NCI-H2029 (cell line): ENCODE results near the gene PCDH8.
A peak's percentile ranks its signal among the peaks of the same experiment; 100 is the strongest.
"Not testable (repeated sequence)": the region's sequence is repeated elsewhere in the genome, so short reads cannot be mapped to it uniquely, and the experiment has no call there.

Experiments used
- DNase-seq: peaks from one replicate; lab custom pipeline; 2025; lab: John Stamatoyannopoulos, UW

PCDH8 gene

DNA sequence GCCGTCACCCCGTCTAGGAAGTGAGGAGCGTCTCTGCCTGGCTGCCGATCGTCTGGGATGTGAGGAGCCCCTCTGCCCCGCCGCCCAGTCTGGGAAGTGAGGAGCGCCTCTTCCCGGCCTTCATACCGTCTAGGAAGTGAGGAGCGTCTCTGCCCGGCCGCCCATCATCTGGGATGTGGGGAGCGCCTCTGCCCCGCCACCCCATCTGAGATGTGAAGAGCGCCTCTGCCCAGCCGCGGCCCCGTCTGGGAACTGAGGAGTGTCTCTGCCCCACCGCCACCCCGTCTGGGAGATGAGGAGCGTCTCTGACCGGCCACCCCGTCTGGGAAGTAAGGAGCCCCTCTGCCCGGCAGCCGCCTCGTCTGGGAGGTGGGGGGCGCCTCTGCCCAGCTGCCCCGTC is 30.6 kb downstream of the PCDH8 start:
- not testable (repeated sequence) for DNase-seq

DNA sequence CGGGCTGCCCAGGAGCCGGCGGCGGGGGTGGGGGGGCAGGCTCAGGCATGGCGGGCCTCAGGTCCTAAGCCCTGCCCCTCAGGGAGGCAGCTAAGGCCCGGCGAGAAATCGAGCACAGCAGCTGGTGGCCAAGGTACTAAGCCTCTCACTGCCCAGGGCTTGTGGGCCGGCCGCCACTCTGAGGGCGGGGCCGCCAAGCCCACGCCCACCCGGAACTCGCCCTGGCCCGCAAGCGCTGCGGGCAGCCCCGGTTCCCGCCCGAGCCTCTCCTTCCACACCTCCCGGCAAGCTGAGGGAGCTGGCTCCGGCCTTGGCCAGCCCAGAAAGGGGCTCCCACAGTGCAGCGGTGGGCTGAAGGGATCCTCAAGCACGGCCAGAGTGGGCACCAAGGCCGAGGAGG is 33.1 kb downstream of the PCDH8 start:
- DNase-seq = no peak

DNA sequence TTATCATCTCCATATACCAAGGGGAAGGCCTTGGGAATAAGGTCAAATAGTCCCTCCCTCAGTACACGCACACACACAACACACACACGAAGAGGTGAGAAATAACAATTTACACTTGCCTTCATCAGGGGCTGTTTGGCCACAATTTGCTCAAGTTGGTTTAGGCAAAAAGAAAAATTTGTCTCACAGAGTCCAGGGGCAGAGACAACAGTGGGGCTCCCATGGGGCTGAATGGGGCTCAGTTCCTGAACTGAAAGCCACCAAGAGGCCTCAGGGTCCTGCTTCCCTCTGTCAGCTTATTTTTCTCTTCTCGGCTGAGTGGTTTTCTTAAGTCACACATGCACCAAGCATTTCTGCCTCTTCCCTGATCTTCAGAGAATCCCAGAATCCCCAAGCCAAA is 35.5 kb downstream of the PCDH8 start:
- DNase-seq = no peak

DNA sequence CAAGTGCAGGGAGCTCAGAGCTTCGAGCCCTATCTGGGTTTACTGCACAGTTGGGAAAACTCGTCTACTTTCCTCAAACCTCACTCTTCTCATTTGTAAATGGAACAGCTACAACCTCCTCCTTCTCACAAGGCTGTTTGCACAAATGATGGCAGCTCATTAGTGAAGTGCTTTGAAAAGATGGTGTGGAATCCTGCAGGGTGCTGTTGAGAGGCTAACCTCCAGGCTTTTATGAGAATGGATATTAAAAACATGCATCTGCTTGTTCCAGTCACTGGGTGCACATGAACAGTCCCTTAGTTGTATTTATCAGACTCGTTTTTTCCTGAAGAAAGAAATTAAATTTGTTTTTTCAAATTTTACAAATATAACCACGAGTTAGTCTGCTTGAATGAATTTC is 36.6 kb downstream of the PCDH8 start:
- no peak for DNase-seq

DNA sequence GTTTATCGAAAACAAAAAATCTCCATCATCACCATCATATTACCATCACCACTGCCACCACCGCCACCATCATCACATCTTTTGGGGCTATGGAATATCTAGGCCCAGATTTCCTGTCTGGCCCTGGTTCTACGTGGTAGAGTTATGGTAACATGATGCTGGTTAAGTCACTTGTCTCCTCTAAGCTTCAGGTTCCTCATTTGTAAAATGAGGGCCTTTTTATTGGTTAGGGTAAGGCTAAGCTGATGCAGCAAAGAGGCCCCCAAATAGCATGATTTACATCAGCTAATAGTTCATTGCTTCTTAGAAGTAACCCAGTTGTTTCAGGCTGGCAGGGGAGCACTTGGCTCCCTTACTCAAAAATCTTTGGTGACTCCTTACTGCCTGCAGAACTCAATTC is 37.9 kb downstream of the PCDH8 start:
- DNase-seq = no peak

DNA sequence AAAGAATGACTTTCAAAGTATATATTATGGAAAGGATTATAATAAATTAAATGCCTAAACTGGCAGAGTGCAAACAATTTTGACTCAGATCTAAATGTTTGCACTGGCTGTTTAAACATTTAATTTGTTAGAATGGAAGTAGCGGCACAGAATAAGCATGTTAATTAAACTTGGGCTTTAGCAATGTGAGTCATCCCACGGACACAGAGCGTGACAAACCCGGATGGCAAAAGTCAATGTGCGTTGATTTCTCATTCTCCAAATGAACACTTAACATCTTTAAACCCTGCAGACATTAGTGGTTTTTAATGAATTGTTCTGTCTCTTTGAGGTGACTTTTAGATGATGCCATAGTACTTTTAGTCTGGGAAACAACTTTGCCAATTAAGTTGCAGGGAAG is 38.4 kb downstream of the PCDH8 start:
- DNase-seq = no peak

DNA sequence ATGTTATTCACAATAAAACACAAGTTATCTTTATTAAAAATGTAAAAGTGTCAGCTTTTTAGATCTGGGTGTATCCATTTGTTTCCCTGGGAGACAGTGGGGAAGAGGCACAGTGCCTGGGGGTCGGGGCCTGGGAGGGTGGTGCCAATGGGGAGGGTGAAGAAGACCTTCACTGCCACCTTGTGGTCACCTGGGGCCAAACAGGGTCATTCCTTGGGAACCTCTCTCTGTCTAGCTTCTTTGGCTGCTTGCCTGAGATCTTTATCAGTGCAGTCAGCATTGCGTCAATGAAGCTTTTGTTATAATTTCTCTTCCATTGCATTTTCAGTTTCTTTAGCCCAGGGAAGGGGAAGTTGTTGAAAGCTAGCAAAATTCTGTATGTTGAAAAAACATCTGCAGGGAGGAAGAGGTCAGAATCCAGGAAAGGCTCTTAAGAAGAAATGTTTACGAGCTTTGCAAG is 39.1 kb downstream of the PCDH8 start:
- peak; percentile 63 for DNase-seq

DNA sequence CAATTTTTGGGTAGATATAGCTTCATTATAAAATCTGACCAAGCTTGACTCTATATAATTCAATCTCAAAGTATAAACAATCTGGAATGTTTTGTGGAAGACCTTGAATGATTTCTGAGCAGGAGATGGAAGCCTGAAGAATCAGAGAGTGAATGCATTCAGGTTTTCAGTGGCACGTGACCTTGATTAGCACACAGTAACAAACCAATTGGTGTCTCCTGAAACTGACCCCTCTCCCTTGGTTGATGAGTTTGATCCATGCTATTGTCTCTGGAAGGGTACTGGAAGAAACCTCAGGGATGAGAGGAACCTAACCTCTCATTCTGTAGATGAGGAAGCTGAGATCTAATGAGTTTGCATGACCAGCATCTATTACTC is 39.6 kb downstream of the PCDH8 start:
- no peak for DNase-seq

DNA sequence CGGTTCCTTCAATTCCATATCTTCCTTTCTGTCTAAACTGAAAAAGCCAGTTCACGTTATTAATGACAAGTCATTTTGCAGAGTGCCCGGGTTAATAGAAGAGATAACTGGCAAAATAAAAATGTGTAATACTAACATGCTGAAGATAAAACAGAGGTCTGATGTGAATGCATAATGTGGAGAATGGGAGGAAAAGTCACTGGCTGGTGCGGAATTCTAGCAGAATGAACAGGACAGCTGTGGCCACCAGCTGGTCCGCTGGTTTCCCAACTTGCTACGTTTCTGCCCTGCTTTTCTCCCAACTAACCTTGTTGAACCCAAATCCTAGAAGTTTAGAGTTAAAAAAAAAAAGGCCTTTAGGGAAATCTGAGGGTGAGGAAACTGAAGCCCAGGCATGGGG is 42.4 kb downstream of the PCDH8 start:
- no peak for DNase-seq

DNA sequence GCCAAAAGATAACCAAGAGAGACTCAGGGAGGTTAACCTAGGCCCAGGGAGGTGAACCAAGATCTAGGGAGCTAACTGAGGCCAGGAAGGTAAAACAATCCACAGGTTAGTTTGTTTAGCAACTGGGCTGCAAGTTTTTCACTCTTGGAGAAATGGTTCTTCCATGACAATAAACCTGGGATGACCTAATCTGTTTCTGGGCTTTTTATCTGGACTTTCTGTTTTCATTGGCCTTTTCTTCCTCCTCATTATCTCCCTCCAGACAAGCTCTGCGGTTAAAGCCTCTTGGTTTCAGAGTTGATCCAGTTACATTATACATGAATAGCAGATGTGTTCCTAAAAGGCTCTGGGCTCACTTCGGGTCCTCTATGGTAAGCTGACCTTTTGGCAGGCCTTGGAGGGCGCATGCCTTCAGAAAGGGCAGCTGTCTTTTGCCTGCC is 44.2 kb downstream of the PCDH8 start:
- no peak for DNase-seq

DNA sequence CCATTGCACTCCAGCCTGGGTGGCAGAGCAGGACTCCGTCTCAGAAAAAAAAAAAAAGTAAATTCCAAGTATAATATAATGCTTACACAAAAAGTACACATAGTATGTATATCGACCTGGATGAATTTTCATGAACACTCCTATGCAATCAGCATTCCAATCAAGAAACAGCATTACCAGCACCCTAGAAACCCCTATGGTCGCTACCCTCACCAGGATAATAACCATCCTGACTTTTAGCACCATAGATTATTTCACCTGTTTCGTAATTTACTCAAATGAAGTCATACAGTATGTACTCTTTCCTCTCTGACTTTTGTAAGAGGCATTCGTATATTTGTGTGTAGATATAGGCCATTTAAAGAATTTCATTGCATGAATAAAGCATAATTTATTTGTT is 47.6 kb downstream of the PCDH8 start:
- no peak for DNase-seq

DNA sequence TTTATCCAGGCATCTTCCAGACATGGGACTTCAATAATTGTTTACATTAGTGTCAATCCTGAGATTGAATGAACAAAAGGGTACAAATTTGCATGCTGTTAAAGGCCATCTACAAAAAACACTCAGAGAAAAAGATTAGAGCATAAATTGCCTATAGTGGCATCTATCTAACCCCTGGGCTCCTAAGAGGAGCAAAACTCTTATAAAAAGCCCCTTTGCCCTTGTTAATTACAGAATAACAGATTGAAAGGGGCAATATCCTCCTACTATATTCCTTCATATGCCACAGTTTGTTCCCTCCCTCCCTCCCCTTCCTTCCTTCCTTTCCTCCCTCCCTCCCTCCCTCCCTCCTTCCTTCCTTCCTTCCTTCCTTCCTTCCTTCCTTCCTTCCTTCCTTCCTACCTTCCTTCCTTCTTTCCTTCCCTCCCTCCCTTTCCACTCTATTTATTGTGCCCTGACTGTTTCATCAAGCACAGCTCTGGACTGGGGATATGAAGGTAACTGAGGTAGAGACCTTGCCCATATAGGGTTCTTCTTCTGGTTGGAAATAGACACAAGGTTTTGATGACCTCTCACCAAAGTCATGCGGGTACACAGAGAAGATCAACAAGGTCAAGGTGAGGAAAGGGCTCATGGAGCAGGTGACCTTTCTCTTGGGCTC is 49.5 kb downstream of the PCDH8 start:
- no peak for DNase-seq

DNA sequence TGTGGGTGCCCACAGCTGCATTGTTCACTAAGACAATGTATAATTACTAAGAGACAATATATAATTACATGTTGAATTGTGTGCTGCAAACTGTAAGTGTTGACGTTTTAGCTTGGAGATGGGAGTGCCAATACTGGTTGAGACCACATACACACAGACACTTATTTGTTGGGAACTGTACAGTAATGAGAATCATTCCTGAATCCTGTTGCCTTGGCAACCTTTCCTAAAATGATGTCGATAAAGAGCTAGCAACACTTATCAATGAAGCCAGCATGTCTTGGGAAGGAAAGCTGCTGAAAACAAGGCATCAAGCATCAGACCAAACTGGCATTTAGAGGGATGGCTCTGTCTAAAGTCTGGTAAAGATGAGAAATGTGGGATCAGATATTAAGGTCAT is 51.3 kb downstream of the PCDH8 start:
- no peak for DNase-seq

DNA sequence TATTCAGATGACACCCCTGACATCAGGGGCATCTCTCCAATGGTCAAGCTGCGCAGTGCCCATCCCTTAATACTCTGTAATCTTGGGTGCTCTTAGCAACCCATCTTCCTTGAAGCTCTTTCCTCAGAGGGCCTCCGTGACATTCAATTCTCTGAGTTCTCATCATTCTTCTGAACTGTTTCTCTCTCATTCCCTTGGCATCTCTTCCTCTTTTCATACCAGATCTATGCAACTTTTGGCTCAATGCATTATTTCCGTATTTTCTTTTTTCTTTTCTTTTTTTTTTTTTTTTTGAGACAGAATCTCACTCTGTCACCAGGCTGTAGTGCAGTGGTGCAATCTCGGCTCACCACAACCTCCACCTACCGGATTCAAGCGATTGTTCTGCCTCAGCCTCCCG is 53.9 kb downstream of the PCDH8 start:
- DNase-seq = no peak

DNA sequence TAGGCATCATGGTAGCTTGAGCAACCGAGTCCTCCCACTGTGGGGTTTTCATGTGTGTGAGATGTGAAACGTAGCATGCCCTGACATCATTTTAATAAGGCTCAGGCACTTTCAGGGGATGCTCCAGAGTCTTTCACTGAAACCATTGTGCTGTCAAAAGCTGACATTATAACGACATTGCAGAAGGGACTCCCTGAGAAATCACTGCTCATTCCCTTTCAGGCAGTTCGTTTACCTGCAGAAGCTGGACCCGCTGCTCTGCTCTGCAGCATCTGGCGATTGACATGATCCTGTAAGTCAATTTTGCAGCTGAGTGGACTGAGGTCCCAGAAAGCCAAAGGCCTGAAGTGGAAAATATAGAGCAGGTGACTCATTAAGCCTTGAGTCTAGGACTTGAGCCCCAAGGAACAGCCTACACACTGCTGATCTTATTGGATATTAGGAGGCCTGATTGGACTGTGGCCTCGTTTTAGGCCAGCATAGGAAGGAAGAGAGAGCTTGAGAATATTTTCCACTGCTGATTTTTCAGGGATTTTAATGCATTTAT is 54.9 kb downstream of the PCDH8 start:
- DNase-seq = no peak
